Large intestine (tissue), 3 donors: Measurements from ENCODE around the gene RABL2B. TPM values are rescaled to one million over a fixed set of nuclear protein-coding genes. Genes with fewer than 3 reads are reported as not detected.
A peak's percentile ranks its signal among the peaks of the same experiment; 100 is the strongest.

Source experiments
- DNase-seq, 2 donors: peaks; one replicate each; pipeline versions ENCODE4 v3.0.0 to v3.0.0-alpha.2; 2013
- H3K27ac ChIP-seq: one replicate; pipeline ENCODE4 v1.5.1; 2013; ENCODE audit warnings: low read length
- H3K27me3 ChIP-seq: 2 replicates; pipeline ENCODE4 v1.6.1; 2013; ENCODE audit warnings: low read length; ENCODE audit not compliant: control insufficient read depth, insufficient read depth
- H3K36me3 ChIP-seq: 2 replicates; pipeline ENCODE4 v1.6.1; 2013; ENCODE audit warnings: low read length; ENCODE audit not compliant: control insufficient read depth, insufficient read depth
- H3K4me1 ChIP-seq: one replicate; pipeline ENCODE4 v1.6.1; 2013; ENCODE audit warnings: low read length; ENCODE audit not compliant: control insufficient read depth, insufficient read depth
- H3K4me3 ChIP-seq: one replicate; pipeline ENCODE4 v1.5.1; 2013; ENCODE audit warnings: low read length
- H3K9me3 ChIP-seq: one replicate; pipeline ENCODE4 v1.6.1; 2013; ENCODE audit warnings: mild to moderate bottlenecking, low read depth, low read length, moderate library complexity; ENCODE audit not compliant: control insufficient read depth
- WGBS: methylation state at CpG from one replicate; pipeline ENCODE4 v1.1.5; 2013; ENCODE audit warnings: low lambda C conversion rate; ENCODE audit not compliant: insufficient coverage; 5-methylcytosine and 5-hydroxymethylcytosine counted together
- polyA plus RNA-seq: library from polyadenylated mRNA; unstranded; fragments of 120-200 nt; gene quantifications from one replicate; pipeline ENCODE4 v1.2.1, GENCODE V29; 2013

The RABL2B gene
- polyA plus RNA-seq, 1 donor, result 32.8 TPM

- peak in 1 of 2 donors; percentile 36 for DNase-seq
- peaks cover 21% of the 10 kb centered on the region for H3K36me3 ChIP-seq
- no peaks in the 10 kb centered on the region for H3K9me3 ChIP-seq
- H3K27me3 ChIP-seq, result peaks cover 15% of the 10 kb centered on the region
- no CpG with 5 or more reads among the region's 76 CpGs for WGBS
- H3K4me3 ChIP-seq, result no peak overlapping the region
- no peak overlapping the region for H3K27ac ChIP-seq
- H3K4me1 ChIP-seq, result peaks cover 4% of the 10 kb centered on the region
Observed at GRCh38 chr22:50730941-50731661, 52.3 kb downstream of the RABL2B start.

- Histone ChIP-seq H3K9me3 (no peaks in the 10 kb centered on the region), H3K4me1 (peaks cover 4% of the 10 kb centered on the region), H3K4me3 (no peak overlapping the region), H3K27ac (no peak overlapping the region), H3K27me3 (peaks cover 15% of the 10 kb centered on the region), H3K36me3 (peaks cover 30% of the 10 kb centered on the region)
- WGBS, result no CpG with 5 or more reads among the region's 54 CpGs
- DNase-seq, result no peak
Observed at GRCh38 chr22:50730013-50730891, 53.2 kb downstream of the RABL2B start.

- DNase-seq, result no peak
- Histone ChIP-seq H3K27me3 (peaks cover 15% of the 10 kb centered on the region), H3K27ac (no peak overlapping the region), H3K4me1 (peaks cover 4% of the 10 kb centered on the region), H3K4me3 (no peak overlapping the region), H3K36me3 (peaks cover 37% of the 10 kb centered on the region), H3K9me3 (no peaks in the 10 kb centered on the region)
- WGBS, result no CpG with 5 or more reads among the region's 21 CpGs
Observed at GRCh38 chr22:50729391-50730012, 53.9 kb downstream of the RABL2B start.

GRCh38 chr22:50728523-50728931, 54.9 kb downstream of the RABL2B start:
- Histone ChIP-seq H3K27me3 (peaks cover 15% of the 10 kb centered on the region), H3K4me1 (peaks cover 4% of the 10 kb centered on the region), H3K27ac (no peak overlapping the region), H3K4me3 (no peak overlapping the region), H3K9me3 (no peaks in the 10 kb centered on the region), H3K36me3 (peaks cover 46% of the 10 kb centered on the region)
- no peak for DNase-seq
- WGBS, result no CpG with 5 or more reads among the region's 2 CpGs

- no peak for DNase-seq
- Histone ChIP-seq H3K4me3 (no peak overlapping the region), H3K4me1 (peaks cover 4% of the 10 kb centered on the region), H3K36me3 (peaks cover 53% of the 10 kb centered on the region), H3K9me3 (no peaks in the 10 kb centered on the region), H3K27me3 (peaks cover 15% of the 10 kb centered on the region), H3K27ac (no peak overlapping the region)
- no CpG with 5 or more reads among the region's 23 CpGs for WGBS
Observed at GRCh38 chr22:50727678-50728522, 55.5 kb downstream of the RABL2B start.

- no peak for DNase-seq
- H3K4me1 ChIP-seq, result peaks cover 4% of the 10 kb centered on the region
- peaks cover 61% of the 10 kb centered on the region for H3K36me3 ChIP-seq
- H3K4me3 ChIP-seq, result no peak overlapping the region
- peaks cover 12% of the 10 kb centered on the region for H3K27me3 ChIP-seq
- no peak overlapping the region for H3K27ac ChIP-seq
- WGBS, result 80% methylated on average over 1 of the region's 14 CpGs
- peaks cover 5% of the 10 kb centered on the region for H3K9me3 ChIP-seq
Observed at GRCh38 chr22:50726643-50727340, 56.6 kb downstream of the RABL2B start.

- H3K27ac ChIP-seq, result no peak overlapping the region
- peaks cover 61% of the 10 kb centered on the region for H3K36me3 ChIP-seq
- H3K4me1 ChIP-seq, result no peaks in the 10 kb centered on the region
- no peak for DNase-seq
- H3K9me3 ChIP-seq, result peaks cover 5% of the 10 kb centered on the region
- no CpG with 5 or more reads among the region's 7 CpGs for WGBS
- no peak overlapping the region for H3K4me3 ChIP-seq
- peaks cover 12% of the 10 kb centered on the region for H3K27me3 ChIP-seq
Observed at GRCh38 chr22:50725597-50725996, 57.8 kb downstream of the RABL2B start.

- H3K4me1 ChIP-seq, result no peaks in the 10 kb centered on the region
- H3K36me3 ChIP-seq, result peaks cover 61% of the 10 kb centered on the region
- WGBS, result no CpG with 5 or more reads among the region's 8 CpGs
- H3K27ac ChIP-seq, result no peak overlapping the region
- H3K4me3 ChIP-seq, result no peak overlapping the region
- DNase-seq, result no peak
- H3K9me3 ChIP-seq, result peaks cover 5% of the 10 kb centered on the region
- H3K27me3 ChIP-seq, result peaks cover 10% of the 10 kb centered on the region
Observed at GRCh38 chr22:50724616-50725015, 58.8 kb downstream of the RABL2B start.

- H3K36me3 ChIP-seq, result peaks cover 61% of the 10 kb centered on the region
- WGBS, result no CpG with 5 or more reads among the region's 7 CpGs
Observed at GRCh38 chr22:50723991-50724390, 59.4 kb downstream of the RABL2B start.

More at GRCh38 chr22:50723991-50724390, 59.4 kb downstream of the RABL2B start:
- no peak for DNase-seq
- H3K27me3 ChIP-seq, result peaks cover 16% of the 10 kb centered on the region
- H3K4me1 ChIP-seq, result no peaks in the 10 kb centered on the region
- H3K9me3 ChIP-seq, result peaks cover 5% of the 10 kb centered on the region
- no peak overlapping the region for H3K4me3 ChIP-seq
- H3K27ac ChIP-seq, result no peak overlapping the region
